ENCODE data around the gene GGA1. TPM values are rescaled to one million over a fixed set of nuclear protein-coding genes. Genes with fewer than 3 reads are reported as not detected.
"Not testable (repeated sequence)": the region's sequence is repeated elsewhere in the genome, so short reads cannot be mapped to it uniquely, and the experiment has no call there.

The GGA1 gene
- total RNA-seq, 1 donor from 2014 or later = 57.9 TPM

DNA sequence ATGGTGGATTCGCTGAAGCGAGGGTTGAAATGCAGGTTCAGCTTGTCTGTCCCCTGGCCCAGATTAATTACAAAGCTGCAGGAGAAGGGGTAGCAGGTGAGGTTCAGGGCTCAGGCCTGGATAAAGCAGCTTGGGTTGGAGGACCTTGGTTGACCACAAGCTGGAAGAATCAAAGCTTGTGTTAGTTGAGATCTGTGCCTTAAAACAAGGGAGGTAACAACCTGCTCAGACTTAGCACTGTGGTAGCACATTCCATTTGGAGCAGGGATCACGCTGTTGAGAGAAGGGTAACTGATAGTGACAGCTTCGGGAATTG, 38.0 kb upstream of the GGA1 start:
- no peak for DNase-seq (ENCODE audit: low read depth)

GRCh38 chr22:37571258-37571991, 37.2 kb upstream of the GGA1 start:
- DNase-seq (ENCODE audit: low read depth) = no peak

DNA sequence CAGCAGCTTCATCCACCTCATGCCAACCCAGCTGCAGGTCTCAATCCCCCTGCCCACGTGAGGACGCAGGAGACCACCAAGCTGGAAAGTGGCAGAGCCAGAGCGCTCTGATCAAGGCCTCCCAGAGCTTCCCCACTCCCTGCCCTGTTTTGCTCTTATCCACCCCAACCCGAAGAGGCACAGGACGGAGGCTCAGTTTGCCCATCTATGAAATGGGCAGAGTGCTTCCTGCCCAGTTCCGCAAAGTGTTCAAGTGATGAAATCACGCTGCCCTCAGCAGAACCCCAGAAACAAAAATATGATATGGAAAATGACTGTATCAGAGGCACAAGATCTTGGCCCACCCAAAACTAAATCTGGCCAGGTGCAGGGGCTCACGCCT, 36.7 kb upstream of the GGA1 start:
- no peak for DNase-seq (ENCODE audit: low read depth)

DNA sequence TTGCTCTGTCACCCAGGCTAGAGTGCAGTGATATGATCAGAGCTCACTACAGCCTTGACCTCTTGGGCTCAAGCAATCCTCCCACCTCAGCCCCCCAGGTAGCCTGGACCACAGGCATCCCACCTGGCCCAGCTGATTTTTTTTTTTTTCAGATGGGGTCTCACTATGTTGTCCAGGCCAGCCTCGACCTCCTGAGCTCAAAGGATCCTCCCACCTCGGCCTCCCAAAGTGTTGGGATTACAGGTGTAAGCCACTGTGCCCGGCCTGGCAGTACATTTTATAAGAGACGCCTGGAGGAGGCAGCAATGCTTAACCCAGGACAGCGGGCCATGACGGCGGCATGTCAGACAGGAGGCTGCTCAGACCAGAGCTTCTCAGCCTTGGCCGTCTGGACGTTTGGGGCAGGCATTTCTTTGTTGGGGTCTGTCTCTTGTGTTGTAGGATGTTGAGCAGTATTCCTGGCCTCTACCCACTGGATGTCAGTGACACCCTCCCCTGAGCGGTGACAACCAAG, 33.1 kb upstream of the GGA1 start:
- DNase-seq (ENCODE audit: low read depth) = no peak

DNA sequence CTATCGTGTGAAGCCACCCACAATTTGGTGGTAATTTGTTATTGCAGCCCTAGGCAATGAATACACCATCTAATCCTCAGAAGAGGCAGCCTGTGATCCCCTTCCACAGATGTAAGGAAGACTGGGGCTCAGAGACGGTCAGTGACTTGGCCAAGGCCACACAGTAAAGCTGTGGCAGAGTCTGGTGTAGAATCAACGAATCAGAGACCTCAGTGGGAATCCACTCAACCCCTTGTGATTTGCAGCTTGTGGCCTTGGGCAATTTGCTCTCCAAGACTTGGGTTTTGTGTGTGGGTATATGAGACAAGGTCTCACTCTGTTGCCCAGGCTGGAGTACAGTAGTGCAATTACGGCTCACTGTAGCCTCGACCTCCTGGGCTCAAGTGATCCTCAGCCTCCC, 30.6 kb upstream of the GGA1 start:
- no peak for DNase-seq (ENCODE audit: low read depth)

DNA sequence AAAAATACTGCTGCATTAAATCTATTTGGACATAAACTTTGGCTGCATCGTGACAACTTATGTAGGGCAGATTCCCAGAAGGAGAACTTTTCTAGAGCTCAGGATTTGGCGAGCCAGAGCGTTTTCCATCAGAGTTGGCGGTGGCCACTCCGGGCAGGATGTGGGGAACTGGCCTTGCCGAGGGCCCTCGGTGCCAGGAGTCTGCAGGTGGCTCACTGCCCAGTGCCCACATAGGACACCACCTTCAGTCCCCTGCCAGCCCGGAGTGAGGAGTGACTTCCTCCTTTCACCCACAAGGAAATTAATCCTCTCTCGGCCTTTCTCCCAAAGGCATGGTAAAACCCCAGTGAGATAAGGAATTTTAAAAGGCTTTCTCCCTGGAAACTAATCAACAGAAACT, 27.1 kb upstream of the GGA1 start:
- DNase-seq (ENCODE audit: low read depth) = no peak

DNA sequence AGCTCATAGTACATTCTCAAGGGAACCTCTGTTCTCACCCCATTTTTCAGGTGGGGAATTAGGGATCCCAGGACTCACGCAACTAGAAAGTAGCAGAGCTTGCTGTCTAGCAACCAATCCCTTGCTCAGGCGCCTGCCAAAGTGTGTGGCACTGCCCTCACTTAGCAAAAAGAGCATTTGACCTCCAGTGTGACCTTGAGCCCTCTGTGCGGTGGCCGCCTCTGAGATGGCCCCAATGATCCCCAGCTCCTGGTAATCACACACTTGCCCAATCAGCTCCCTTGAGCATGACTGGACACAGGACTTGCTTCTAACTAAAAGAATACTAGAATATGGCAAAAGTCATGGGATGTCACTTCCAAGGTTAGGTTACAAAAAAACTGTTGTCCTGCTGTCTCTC, 26.1 kb upstream of the GGA1 start:
- DNase-seq (ENCODE audit: low read depth) = no peak

- DNase-seq (ENCODE audit: low read depth) = peak; percentile 30
Measured at GRCh38 chr22:37588546-37589215, 20.0 kb upstream of the GGA1 start.

- DNase-seq (ENCODE audit: low read depth) = no peak
Measured at GRCh38 chr22:37589636-37590035, 19.0 kb upstream of the GGA1 start.

DNA sequence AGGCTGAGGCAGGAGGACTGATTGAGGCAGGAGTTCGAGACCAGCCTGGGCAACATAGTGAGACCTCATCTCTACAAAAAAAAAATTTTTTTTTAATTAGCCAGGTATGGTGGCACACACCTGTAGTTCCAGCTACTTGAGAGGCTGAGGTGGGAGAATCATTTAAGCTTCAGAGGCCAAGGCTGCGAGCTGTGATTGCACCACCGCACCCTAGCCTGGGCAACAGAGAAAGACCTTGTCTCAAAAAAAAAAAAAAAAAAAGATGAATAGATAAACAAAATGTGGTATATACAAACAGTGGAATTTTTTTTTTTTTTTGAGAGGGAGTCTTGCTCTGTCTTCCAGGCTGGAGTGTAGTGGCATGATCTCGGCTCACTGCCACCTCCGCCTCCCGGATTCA, 17.6 kb upstream of the GGA1 start:
- DNase-seq (ENCODE audit: low read depth) = not testable (repeated sequence)

GRCh38 chr22:37591823-37592404, 16.7 kb upstream of the GGA1 start:
- no peak for DNase-seq (ENCODE audit: low read depth)

DNA sequence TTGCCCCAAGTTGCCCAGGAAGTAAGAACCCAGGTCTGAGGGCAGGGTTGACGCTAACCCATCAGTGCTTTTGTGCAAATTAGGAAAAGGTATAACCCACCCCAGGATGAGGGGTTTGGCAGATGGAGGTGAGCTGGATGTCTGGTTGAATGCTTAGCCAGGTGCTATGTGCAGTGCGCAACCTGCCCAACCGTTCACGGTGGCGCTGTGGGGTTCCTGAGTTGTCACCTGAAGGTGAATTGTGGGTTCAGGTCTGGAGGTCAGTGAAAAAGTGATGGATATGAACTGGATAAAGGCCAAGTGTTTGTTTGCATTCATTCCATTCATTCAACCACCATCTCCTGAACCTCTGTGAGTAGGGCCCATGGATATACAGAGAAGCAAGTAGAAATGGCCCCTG, 14.4 kb upstream of the GGA1 start:
- no peak for DNase-seq (ENCODE audit: low read depth)

DNA sequence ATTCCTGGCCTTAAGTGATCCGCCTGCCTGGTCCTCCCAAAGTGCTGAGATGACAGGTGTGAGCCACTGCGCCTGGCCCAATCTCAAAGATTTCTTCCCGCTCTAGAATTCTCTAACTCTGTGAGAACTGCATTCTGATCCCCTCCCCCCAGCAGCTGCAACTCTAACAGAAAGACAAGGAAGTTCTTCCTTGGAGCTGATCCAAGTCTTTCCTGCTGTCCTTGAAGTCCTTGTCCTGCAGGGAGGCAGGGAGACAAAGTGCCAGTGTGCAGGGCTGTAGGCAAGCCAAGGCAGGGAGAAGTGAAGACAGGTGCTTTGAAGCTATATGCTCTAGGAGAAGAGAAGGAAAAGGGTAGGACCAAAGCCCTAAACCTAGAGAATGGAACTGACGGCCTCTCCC, 9.5 kb upstream of the GGA1 start:
- no peak for DNase-seq (ENCODE audit: low read depth)

- DNase-seq (ENCODE audit: low read depth) = no peak
Measured at GRCh38 chr22:37601203-37601539, 7.5 kb upstream of the GGA1 start.

- peak; percentile 97 for DNase-seq (ENCODE audit: low read depth)
Measured at GRCh38 chr22:37601540-37602442, 6.8 kb upstream of the GGA1 start.

- DNase-seq (ENCODE audit: low read depth) = not testable (repeated sequence)
Measured at GRCh38 chr22:37602546-37603277, 5.9 kb upstream of the GGA1 start.

- no peak for DNase-seq (ENCODE audit: low read depth)
Measured at GRCh38 chr22:37604074-37604473, 4.6 kb upstream of the GGA1 start.

GRCh38 chr22:37604875-37605274, 3.8 kb upstream of the GGA1 start:
- no peak for DNase-seq (ENCODE audit: low read depth)

DNA sequence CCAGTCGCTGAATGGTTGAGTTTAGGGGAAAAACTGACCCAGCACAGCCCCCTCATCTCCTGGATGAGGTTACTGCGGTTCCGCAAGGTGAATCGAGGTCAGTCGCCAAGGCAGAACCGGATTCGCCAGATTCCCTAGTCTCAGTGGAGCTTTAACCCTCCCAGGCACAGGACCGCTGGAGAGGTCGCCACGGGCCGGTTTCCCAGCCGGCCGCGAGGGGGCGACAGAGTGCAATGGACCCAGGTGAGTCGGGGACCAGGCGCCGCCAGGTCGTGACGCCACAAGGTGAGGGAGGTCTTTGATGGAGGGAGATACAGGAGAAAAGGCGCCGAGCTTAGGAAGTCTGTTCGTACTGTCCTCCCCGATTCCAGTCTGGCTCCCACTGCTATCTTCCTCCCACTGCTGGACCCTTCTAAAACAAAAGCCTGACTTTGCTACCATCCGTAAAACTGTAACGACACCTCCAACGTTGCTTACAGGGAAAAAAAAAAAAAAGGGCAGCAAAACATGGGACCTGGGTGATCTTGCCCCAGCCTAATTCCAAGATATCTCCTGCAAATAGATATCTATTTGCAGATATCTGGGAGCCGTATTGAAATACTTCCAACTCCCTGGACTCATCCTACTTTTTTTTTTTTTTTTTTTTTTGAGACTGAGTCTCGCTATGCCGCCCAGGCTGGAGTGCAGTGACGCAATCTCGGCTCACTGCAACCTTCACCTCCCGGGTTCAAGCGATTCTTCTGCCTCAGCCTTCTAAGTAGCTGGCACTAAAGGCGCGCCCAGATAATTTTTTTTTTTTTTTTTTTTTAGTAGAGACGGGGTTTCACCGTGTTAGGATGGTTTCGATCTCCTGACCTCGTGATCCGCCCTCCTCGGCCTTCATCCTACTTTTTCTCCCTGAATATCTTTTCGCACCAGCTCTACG, 1.4 kb upstream of the GGA1 start:
- DNase-seq (ENCODE audit: low read depth) = peak; percentile 51

DNA sequence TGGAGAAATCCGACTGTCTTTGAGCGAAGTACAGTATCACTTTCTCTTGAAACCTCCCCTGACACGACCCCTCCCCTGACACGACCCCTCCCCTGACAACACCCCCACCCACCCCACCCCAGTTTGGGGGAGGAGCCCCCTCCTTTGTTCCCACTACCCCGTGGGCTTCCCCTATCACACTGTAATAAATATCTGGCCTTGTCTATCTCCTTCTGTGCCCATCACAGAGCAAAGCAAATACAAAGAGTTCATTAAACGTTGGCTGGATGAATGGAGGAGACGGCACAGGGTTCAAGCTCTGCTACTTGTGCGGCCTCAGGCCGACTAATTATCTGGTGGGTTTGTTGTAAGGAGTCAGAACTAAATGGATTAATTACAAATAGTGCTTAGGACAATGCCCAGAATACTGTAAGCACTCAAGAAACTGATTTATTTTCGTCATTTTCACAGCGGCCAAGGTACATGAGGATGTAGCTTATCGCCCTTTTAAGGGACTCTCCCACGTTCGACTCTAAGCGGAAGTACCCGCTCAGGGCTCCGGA, 628 bp upstream of the GGA1 start:
- DNase-seq (ENCODE audit: low read depth) = no peak
